Fibroblast of lung (primary cell): ENCODE data around the gene SYTL5.

Experiments
- EZH2 ChIP-seq: IDR thresholded peaks from 2 replicates; pipeline ENCODE4 v1.5.1; 2012; ENCODE audit warnings: low read length, control low read depth, mild to moderate bottlenecking; ENCODE audit errors: missing control alignments
- TF ChIP-seq, protein P1 (sequence below), 2 donors: IDR thresholded peaks in 1 of 2; conservative IDR thresholded peaks in 1 of 2; 1 replicate in 1 of 2; 2 replicates in 1 of 2; pipeline ENCODE4 v1.5.1; 2011 to 2012; ENCODE audit warnings: low read length in 2 of 2, control low read depth in 1 of 2, inconsistent platforms in 1 of 2, low read depth in 1 of 2, mild to moderate bottlenecking in 1 of 2

DNA sequence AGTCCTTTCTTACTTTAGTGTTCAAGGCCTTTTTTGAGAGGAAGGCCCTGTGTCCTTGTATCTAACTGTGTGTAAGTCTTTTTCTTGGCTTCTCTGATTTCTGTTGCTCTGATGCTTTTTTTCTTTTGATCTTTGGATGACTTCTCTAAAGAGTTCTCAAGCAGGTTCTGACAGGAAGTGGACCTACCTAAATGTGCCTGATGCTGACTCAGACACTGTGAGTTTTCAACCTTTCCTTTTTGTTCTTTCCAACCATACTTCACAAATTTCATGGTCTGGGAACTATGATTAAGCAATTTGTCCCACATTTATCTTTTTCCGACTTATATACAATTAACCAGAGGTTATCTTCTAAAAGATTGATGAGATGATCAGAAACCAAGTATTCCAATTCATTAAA is 96.5 kb downstream of the SYTL5 start:
- TF ChIP-seq, protein P1, sequence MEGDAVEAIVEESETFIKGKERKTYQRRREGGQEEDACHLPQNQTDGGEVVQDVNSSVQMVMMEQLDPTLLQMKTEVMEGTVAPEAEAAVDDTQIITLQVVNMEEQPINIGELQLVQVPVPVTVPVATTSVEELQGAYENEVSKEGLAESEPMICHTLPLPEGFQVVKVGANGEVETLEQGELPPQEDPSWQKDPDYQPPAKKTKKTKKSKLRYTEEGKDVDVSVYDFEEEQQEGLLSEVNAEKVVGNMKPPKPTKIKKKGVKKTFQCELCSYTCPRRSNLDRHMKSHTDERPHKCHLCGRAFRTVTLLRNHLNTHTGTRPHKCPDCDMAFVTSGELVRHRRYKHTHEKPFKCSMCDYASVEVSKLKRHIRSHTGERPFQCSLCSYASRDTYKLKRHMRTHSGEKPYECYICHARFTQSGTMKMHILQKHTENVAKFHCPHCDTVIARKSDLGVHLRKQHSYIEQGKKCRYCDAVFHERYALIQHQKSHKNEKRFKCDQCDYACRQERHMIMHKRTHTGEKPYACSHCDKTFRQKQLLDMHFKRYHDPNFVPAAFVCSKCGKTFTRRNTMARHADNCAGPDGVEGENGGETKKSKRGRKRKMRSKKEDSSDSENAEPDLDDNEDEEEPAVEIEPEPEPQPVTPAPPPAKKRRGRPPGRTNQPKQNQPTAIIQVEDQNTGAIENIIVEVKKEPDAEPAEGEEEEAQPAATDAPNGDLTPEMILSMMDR (conservative IDR thresholded peaks at IDR 0.05 in 1 of 2, IDR thresholded peaks at IDR 0.05 in 1 of 2; ENCODE audit: low read depth in 1 of 2, low read length in 2 of 2) = no peak
- TF ChIP-seq EZH2 = no peak
